PFSK-1 (cell line): ENCODE data around the gene OXNAD1.

ENCODE experiments used
- FOXP2 ChIP-seq: optimal IDR thresholded peaks from 2 replicates; pipeline ENCODE3; 2011; ENCODE audit warnings: borderline replicate concordance, control low read depth, inconsistent platforms; ENCODE audit not compliant: insufficient read depth; ENCODE audit errors: extremely low read length, extremely low read depth
- POLR2AphosphoS5 ChIP-seq: IDR thresholded peaks from 2 replicates; pipeline ENCODE4 v1.6.1; 2012; ENCODE audit warnings: low read depth, mild to moderate bottlenecking, control low read depth, low read length, moderate library complexity
- SIN3A ChIP-seq: IDR thresholded peaks from 2 replicates; pipeline ENCODE4 v1.6.1; 2012; ENCODE audit warnings: mild to moderate bottlenecking, low read length, moderate library complexity, borderline replicate concordance; ENCODE audit not compliant: insufficient read depth
- TAF1 ChIP-seq: IDR thresholded peaks from 2 replicates; pipeline ENCODE4 v1.6.1; 2012; ENCODE audit warnings: low read length, control low read depth, borderline replicate concordance; ENCODE audit not compliant: insufficient read depth
- TF ChIP-seq, protein P1 (sequence below), 2 experiments: IDR thresholded peaks; 2 replicates each; pipeline versions ENCODE4 v1.6.1 to v1.8.0; 2011 to 2012; ENCODE audit warnings: low read depth in 2 of 2, low read length in 2 of 2, control low read depth in 1 of 2, inconsistent platforms in 1 of 2, mild to moderate bottlenecking in 1 of 2, moderate library complexity in 1 of 2; ENCODE audit not compliant: insufficient read depth in 1 of 2

The OXNAD1 gene

DNA sequence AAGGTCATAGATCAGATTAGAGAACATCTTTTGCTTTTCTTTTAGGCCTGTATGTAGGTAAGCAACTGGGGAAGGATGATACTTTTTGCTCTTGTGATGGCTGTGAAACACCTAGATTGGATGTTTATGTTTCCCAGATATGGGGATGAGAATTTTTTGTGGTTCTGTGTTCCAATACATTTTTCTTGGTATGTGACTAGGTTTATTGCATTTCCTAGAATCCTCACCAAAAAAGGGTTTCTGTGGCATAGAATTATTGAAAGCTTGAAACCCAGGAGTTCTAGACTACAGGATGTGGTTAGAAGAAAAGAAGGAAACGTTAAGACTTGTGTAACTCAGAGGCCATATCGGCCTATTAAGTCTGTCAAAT lies 25.8 kb downstream of the OXNAD1 start:
- TF ChIP-seq TAF1 (no peak), POLR2AphosphoS5 (no peak), SIN3A (no peak), FOXP2 (no peak)
- TF ChIP-seq, protein P1, sequence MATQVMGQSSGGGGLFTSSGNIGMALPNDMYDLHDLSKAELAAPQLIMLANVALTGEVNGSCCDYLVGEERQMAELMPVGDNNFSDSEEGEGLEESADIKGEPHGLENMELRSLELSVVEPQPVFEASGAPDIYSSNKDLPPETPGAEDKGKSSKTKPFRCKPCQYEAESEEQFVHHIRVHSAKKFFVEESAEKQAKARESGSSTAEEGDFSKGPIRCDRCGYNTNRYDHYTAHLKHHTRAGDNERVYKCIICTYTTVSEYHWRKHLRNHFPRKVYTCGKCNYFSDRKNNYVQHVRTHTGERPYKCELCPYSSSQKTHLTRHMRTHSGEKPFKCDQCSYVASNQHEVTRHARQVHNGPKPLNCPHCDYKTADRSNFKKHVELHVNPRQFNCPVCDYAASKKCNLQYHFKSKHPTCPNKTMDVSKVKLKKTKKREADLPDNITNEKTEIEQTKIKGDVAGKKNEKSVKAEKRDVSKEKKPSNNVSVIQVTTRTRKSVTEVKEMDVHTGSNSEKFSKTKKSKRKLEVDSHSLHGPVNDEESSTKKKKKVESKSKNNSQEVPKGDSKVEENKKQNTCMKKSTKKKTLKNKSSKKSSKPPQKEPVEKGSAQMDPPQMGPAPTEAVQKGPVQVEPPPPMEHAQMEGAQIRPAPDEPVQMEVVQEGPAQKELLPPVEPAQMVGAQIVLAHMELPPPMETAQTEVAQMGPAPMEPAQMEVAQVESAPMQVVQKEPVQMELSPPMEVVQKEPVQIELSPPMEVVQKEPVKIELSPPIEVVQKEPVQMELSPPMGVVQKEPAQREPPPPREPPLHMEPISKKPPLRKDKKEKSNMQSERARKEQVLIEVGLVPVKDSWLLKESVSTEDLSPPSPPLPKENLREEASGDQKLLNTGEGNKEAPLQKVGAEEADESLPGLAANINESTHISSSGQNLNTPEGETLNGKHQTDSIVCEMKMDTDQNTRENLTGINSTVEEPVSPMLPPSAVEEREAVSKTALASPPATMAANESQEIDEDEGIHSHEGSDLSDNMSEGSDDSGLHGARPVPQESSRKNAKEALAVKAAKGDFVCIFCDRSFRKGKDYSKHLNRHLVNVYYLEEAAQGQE (IDR thresholded peaks at IDR 0.05; ENCODE audit: insufficient read depth in 1 of 2, low read depth in 2 of 2, low read length in 2 of 2) = no peak

DNA sequence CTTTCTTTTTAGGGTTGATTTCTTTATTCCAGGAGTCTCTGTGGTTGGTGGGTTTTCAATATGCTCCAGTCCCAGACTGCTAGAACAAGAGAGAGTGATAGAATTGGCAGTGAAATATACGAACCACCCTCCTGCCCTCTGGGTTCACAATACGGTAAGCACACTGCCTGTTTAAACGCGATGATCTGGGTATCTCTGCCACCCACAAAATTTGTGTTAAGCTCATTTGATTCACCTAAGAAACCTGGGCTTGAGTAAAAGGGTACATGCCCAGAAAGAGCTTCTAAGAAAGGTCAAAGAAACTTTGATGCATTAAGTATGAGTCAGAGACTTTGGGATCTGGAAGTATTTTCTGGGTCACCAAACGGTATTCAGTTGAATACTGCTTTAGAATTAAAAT lies 29.8 kb downstream of the OXNAD1 start:
- TF ChIP-seq, protein P1 (IDR thresholded peaks at IDR 0.05; ENCODE audit: insufficient read depth in 1 of 2, low read depth in 2 of 2, low read length in 2 of 2) = no peak
- TF ChIP-seq FOXP2 = no peak
- no peak for TF ChIP-seq POLR2AphosphoS5
- no peak for TF ChIP-seq TAF1
- TF ChIP-seq SIN3A = no peak

DNA sequence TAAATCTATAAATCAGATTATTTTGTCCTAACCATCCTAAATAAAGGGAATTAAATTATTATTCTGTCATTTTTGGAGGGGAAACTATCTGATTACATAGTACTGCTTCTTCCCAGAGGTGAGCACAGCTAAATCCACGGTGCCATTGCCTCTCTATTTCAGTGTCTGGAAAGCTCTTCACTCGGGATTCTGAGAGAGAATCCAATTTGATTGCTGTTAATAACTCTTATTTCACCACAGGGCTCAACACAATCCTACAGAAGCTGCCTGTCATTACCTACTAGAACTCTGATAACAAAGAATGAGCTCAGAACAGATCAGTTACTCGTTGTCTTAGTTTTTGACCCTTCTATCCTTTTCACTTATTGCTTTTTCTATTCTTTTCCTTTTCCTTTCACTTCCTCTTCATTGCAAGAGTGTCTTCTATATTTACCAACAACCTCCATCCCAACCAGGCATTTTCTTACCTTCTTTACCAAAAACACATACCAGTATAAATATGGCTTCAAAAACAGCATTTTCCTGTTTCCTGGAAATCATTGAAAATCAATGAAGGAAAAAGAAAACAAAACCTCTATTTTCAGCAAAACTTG lies 30.4 kb downstream of the OXNAD1 start:
- TF ChIP-seq SIN3A = no peak
- TF ChIP-seq, protein P1 (IDR thresholded peaks at IDR 0.05; ENCODE audit: insufficient read depth in 1 of 2, low read depth in 2 of 2, low read length in 2 of 2) = no peak
- no peak for TF ChIP-seq POLR2AphosphoS5
- TF ChIP-seq FOXP2 = no peak
- TF ChIP-seq TAF1 = no peak

DNA sequence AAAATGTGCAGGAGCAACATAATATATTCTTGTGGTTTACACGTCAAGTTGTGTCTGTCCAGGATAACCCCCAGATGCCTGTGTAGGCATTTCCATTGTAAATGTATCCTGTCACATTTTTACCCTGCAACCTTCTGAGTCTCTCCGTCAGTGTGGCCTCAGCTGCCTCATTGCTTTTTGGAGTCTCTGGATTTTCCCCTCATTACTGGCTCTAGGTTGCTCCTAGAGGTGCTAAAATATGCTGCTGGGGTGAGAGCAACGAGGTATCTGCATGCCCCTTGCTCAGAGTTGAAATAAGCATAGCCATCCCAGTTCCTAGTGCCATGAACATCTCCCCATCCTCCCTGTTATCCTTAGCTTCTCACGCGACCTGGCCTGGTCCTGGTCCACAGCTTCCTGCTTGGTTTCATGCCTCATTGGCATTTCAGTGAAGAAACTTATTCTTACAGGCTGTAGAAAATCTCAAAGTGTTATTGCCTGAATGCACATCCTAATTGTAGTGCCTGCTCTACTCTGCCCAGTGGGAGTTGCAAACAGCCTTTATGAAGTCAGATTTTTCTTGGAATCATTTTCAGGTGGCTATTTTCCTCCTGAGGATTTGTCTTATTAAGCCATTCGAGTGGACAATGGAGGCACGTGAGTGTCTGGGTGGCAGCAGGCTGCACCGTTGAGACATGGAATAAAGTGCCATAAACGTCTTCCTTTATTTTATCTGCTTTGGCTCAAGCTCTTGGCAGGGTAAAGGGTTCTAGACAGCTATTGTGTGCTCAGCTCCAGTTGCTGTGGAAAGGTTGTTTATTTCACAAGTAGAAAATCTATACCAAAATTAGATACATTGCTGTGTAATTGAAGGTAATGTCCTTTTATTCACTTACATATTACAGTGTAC lies 33.2 kb downstream of the OXNAD1 start:
- no peak for TF ChIP-seq SIN3A

DNA sequence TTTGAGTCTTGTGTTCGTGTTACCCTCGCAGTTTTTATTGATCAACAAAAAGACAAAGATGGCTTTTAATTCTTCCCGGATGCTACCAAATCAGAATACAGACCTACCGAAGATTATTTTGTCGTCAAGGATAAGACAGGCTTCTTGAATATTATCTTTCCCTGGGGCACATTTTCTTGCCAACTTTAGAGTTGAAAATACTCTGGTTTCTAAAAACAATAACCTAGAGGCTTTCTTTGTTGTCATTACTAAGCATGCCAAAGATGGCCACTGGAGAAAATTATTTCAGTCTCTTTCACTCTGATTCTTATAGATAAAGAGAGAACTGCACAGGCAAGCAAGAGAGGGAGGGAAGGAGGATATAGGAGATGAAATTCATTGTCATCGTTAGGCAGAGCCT lies 33.9 kb downstream of the OXNAD1 start:
- TF ChIP-seq, protein P1 (IDR thresholded peaks at IDR 0.05; ENCODE audit: insufficient read depth in 1 of 2, low read depth in 2 of 2, low read length in 2 of 2) = no peak
- TF ChIP-seq TAF1 (no peak), SIN3A (no peak), FOXP2 (no peak), POLR2AphosphoS5 (no peak)
